Adrenal gland (tissue), 5 donors: ENCODE measurements around the gene TWIST2.

Source experiments
- POLR2A ChIP-seq, 2 donors: fragments of 450-650 bp; IDR thresholded peaks; one replicate each; pipeline ENCODE4 v1.6.1; 2017; ENCODE audit warnings: antibody characterized with exemption in 2 of 2, mild to moderate bottlenecking in 2 of 2, moderate library complexity in 1 of 2
- TF ChIP-seq, protein P1 (sequence below), 6 experiments: fragments of 450-650 bp in 4 of 6; fragments of 200-600 bp in 2 of 6; sonication (generic) in 1 of 6; IDR thresholded peaks; 1 replicate in 5 of 6; 2 replicates in 1 of 6; pipeline versions ENCODE4 v1.5.1 to v1.8.0; 2016 to 2021; ENCODE audit warnings: antibody characterized with exemption in 6 of 6, mild to moderate bottlenecking in 2 of 6, moderate library complexity in 1 of 6
- donor health status: DM: no; HTN: no; CAD: no.

DNA sequence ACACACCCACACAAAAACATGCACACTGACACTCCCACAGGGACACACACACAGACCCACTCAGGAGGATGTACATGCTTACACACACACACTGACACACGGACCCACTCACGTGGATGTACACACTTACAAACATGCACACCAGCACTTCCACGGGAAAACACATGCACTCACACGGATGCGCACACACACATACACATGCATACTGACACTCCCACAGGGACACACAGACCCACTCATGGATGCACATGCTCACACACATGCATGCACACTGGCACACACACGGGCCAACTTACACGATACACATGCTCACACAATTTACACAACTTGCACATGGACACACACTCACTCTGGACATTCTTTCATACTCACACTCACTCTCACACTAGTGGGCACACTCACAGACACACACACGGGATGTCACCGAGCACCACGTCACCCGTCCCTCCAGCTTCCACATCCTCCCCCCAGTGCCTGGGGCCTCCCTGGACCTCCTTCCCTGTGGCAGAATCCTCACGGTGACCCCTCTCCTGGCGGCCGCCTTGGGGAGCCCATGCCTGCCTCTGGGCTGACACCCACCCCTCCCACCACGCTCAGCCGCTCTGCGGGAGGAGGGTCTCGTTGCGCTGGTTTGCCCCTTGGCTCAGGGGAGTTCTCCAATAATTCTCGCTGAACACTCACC, 58.5 kb downstream of the TWIST2 start:
- TF ChIP-seq, protein P1, sequence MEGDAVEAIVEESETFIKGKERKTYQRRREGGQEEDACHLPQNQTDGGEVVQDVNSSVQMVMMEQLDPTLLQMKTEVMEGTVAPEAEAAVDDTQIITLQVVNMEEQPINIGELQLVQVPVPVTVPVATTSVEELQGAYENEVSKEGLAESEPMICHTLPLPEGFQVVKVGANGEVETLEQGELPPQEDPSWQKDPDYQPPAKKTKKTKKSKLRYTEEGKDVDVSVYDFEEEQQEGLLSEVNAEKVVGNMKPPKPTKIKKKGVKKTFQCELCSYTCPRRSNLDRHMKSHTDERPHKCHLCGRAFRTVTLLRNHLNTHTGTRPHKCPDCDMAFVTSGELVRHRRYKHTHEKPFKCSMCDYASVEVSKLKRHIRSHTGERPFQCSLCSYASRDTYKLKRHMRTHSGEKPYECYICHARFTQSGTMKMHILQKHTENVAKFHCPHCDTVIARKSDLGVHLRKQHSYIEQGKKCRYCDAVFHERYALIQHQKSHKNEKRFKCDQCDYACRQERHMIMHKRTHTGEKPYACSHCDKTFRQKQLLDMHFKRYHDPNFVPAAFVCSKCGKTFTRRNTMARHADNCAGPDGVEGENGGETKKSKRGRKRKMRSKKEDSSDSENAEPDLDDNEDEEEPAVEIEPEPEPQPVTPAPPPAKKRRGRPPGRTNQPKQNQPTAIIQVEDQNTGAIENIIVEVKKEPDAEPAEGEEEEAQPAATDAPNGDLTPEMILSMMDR (IDR thresholded peaks at IDR 0.05), result no peak
- TF ChIP-seq POLR2A (IDR thresholded peaks at IDR 0.05), result no peak
